Uterus (tissue), 2 donors: ENCODE measurements around the gene AGMO.

Experiments used
- CTCF ChIP-seq, 4 experiments: fragments of 200-600 bp in 2 of 4; fragments of 450-650 bp in 2 of 4; sonication (generic) in 2 of 4; IDR thresholded peaks; one replicate each; pipeline ENCODE4 v1.5.1; 2016 to 2019; ENCODE audit warnings: antibody characterized with exemption in 4 of 4, mild to moderate bottlenecking in 2 of 4, moderate library complexity in 1 of 4
- POLR2A ChIP-seq, 2 donors: fragments of 450-650 bp; IDR thresholded peaks; one replicate each; pipeline ENCODE4 v1.6.1; 2016; ENCODE audit warnings: antibody characterized with exemption in 2 of 2, mild to moderate bottlenecking in 1 of 2, moderate library complexity in 1 of 2

GRCh38 chr7:15291699-15292098 is 270.1 kb downstream of the AGMO start:
- TF ChIP-seq CTCF (IDR thresholded peaks at IDR 0.05) (no peak), POLR2A (IDR thresholded peaks at IDR 0.05) (no peak)
